ENCODE measurements around the gene STN1. TPM values are rescaled to one million over a fixed set of nuclear protein-coding genes. Genes with fewer than 3 reads are reported as not detected.

Gene STN1
- total RNA-seq, 1 donor: 34.9 TPM

GRCh38 chr10:103881416-103882284 is 36.3 kb downstream of the STN1 start:
- H3K4me3 ChIP-seq (ENCODE audit: low read depth, low read length): no peak overlapping the region
- no peak for DNase-seq (ENCODE audit: low read depth)
- TF ChIP-seq CTCF (IDR thresholded peaks at IDR 0.05; ENCODE audit: insufficient read depth, low read length): no peak

- no peak overlapping the region for H3K4me3 ChIP-seq (ENCODE audit: low read depth, low read length)
- TF ChIP-seq CTCF (IDR thresholded peaks at IDR 0.05; ENCODE audit: insufficient read depth, low read length): no peak
- no peak for DNase-seq (ENCODE audit: low read depth)
Measured at GRCh38 chr10:103879831-103880230, 38.2 kb downstream of the STN1 start.

GRCh38 chr10:103879409-103879808 is 38.6 kb downstream of the STN1 start:
- TF ChIP-seq CTCF (IDR thresholded peaks at IDR 0.05; ENCODE audit: insufficient read depth, low read length): no peak
- no peak for DNase-seq (ENCODE audit: low read depth)
- H3K4me3 ChIP-seq (ENCODE audit: low read depth, low read length): no peak overlapping the region

GRCh38 chr10:103877861-103878260 is 40.1 kb downstream of the STN1 start:
- no peak for DNase-seq (ENCODE audit: low read depth)
- no peak overlapping the region for H3K4me3 ChIP-seq (ENCODE audit: low read depth, low read length)
- no peak for TF ChIP-seq CTCF (IDR thresholded peaks at IDR 0.05; ENCODE audit: insufficient read depth, low read length)

GRCh38 chr10:103876155-103876554 is 41.8 kb downstream of the STN1 start:
- TF ChIP-seq CTCF (IDR thresholded peaks at IDR 0.05; ENCODE audit: insufficient read depth, low read length): no peak
- H3K4me3 ChIP-seq (ENCODE audit: low read depth, low read length): no peak overlapping the region
- DNase-seq (ENCODE audit: low read depth): no peak

- DNase-seq (ENCODE audit: low read depth): no peak
- H3K4me3 ChIP-seq (ENCODE audit: low read depth, low read length): no peak overlapping the region
- no peak for TF ChIP-seq CTCF (IDR thresholded peaks at IDR 0.05; ENCODE audit: insufficient read depth, low read length)
Measured at GRCh38 chr10:103874730-103875129, 43.3 kb downstream of the STN1 start.

Measured in fibroblast of the aortic adventitia (primary cell).